Measurements from ENCODE around the gene TSPAN14.

DNA sequence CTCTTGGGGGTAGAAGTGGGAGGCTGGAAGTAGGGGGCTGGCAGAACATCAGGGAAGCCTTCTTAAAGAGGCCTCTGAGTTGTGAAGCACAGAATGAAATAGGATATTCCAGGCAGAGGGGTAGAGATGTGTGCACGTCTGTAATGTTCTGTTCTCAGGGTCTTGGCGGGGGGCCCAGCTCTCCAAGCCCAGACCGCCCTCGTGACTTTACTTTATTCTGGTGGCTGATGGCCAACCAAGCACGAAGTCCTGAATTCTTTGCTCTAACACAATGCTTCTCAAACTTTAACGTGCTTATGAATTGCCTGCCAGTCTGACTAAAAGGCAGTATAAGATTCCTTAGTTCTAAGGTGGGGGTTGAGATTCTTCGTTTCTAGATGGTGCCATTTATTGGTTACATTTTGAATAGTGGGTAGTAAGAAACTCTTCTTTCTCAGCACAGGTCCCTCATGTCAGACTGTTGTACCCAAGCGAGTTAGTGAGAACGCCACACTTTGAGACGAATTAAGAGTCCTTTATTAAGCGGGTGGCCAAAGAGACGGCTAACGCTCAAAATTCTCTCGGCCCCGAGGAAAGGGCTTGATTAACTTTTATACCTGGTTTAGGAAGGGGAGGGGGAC lies 37.5 kb upstream of the TSPAN14 start:
- TF ChIP-seq, protein P1, sequence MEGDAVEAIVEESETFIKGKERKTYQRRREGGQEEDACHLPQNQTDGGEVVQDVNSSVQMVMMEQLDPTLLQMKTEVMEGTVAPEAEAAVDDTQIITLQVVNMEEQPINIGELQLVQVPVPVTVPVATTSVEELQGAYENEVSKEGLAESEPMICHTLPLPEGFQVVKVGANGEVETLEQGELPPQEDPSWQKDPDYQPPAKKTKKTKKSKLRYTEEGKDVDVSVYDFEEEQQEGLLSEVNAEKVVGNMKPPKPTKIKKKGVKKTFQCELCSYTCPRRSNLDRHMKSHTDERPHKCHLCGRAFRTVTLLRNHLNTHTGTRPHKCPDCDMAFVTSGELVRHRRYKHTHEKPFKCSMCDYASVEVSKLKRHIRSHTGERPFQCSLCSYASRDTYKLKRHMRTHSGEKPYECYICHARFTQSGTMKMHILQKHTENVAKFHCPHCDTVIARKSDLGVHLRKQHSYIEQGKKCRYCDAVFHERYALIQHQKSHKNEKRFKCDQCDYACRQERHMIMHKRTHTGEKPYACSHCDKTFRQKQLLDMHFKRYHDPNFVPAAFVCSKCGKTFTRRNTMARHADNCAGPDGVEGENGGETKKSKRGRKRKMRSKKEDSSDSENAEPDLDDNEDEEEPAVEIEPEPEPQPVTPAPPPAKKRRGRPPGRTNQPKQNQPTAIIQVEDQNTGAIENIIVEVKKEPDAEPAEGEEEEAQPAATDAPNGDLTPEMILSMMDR (conservative IDR thresholded peaks at IDR 0.05 in 1 of 2, IDR thresholded peaks at IDR 0.05 in 1 of 2; ENCODE audit: low read depth in 1 of 2, low read length in 2 of 2) = no peak
- no peak for TF ChIP-seq EZH2 (IDR thresholded peaks at IDR 0.05; ENCODE audit: low read length, missing control alignments)
